Endodermal cell (in vitro differentiated cells): Measurements from ENCODE around the gene CFAP65. TPM values are rescaled to one million over a fixed set of nuclear protein-coding genes. Genes with fewer than 3 reads are reported as not detected.

ENCODE experiments used
- DNase-seq: peaks from one replicate; pipeline ENCODE4 v3.0.0-alpha.2; 2017
- H3K27ac ChIP-seq: 2 replicates; pipeline ENCODE4 v1.5.1; 2013; ENCODE audit warnings: mild to moderate bottlenecking, low read depth, low read length, moderate library complexity
- H3K27me3 ChIP-seq: 2 replicates; pipeline ENCODE4 v1.6.1; 2013; ENCODE audit warnings: mild to moderate bottlenecking, low read length, moderate library complexity; ENCODE audit not compliant: insufficient read depth, control insufficient read depth, poor library complexity, severe bottlenecking
- H3K36me3 ChIP-seq: 2 replicates; pipeline ENCODE4 v1.7.0; 2013; ENCODE audit warnings: mild to moderate bottlenecking, low read length, moderate library complexity; ENCODE audit not compliant: control insufficient read depth, insufficient read depth
- H3K4me1 ChIP-seq: one replicate; pipeline ENCODE4 v1.7.0; 2013; ENCODE audit warnings: low read length; ENCODE audit not compliant: control insufficient read depth, insufficient read depth
- H3K4me3 ChIP-seq: 2 replicates; pipeline ENCODE4 v1.5.1; 2013; ENCODE audit warnings: mild to moderate bottlenecking, low read length, moderate library complexity
- H3K9ac ChIP-seq: 2 replicates; pipeline ENCODE4 v1.6.1; 2013; ENCODE audit warnings: mild to moderate bottlenecking, low read length, moderate library complexity; ENCODE audit not compliant: poor library complexity, severe bottlenecking; ENCODE audit errors: extremely low read depth
- H3K9me3 ChIP-seq: 2 replicates; pipeline ENCODE4 v1.6.1; 2013; ENCODE audit warnings: mild to moderate bottlenecking, low read length, moderate library complexity; ENCODE audit not compliant: control insufficient read depth
- H3K27ac Mint-ChIP-seq: 2 replicates; pipeline ENCODE4 v1.8.0; 2020; ENCODE audit warnings: mixed read lengths
- H3K27me3 Mint-ChIP-seq: 2 replicates; pipeline ENCODE4 v1.8.0; 2021; ENCODE audit warnings: mild to moderate bottlenecking, mixed read lengths; ENCODE audit not compliant: insufficient read depth
- H3K36me3 Mint-ChIP-seq: 2 replicates; pipeline ENCODE4 v1.8.0; 2020; ENCODE audit warnings: low read depth, mixed read lengths
- H3K4me1 Mint-ChIP-seq: 2 replicates; pipeline ENCODE4 v1.8.0; 2020; ENCODE audit warnings: mixed read lengths
- H3K4me3 Mint-ChIP-seq: 2 replicates; pipeline ENCODE4 v1.8.0; 2020; ENCODE audit warnings: mild to moderate bottlenecking, moderate library complexity, mixed read lengths
- H3K9me3 Mint-ChIP-seq: 2 replicates; pipeline ENCODE4 v1.8.0; 2020; ENCODE audit warnings: mild to moderate bottlenecking, mixed read lengths
- WGBS, 2 experiments: methylation state at CpG; one replicate each; pipeline versions ENCODE4 v1.1.5 to v1.1.7; 2013; ENCODE audit warnings: missing lambda C conversion rate in 2 of 2, mixed read lengths in 1 of 2; ENCODE audit not compliant: insufficient coverage in 1 of 2, insufficient read length in 1 of 2; 5-methylcytosine and 5-hydroxymethylcytosine counted together
- total RNA-seq, 2 donors: library from RNA; stranded (reverse); fragmentation: NEBNext Ultra II Directional in 1 of 2; extraction: Animal tissue kit (Norgen Biotek cat#: 25700) in 1 of 2; gene quantifications; 2 replicates in 1 of 2; 3 replicates in 1 of 2; pipeline ENCODE4 v1.2.1, GENCODE V29; 2021
- TF ChIP-seq, protein P1 (sequence below): fragments of 200-600 bp; sonication (generic); conservative IDR thresholded peaks from 2 replicates; pipeline ENCODE4 v1.5.0; 2021; ENCODE audit warnings: antibody characterized with exemption, mild to moderate bottlenecking

The CFAP65 gene
- total RNA-seq, 2 donors from 2014 or later, result 0.84 to 1.5 TPM

GRCh38 chr2:219022041-219022440 is 19.3 kb downstream of the CFAP65 start:
- TF ChIP-seq, protein P1, sequence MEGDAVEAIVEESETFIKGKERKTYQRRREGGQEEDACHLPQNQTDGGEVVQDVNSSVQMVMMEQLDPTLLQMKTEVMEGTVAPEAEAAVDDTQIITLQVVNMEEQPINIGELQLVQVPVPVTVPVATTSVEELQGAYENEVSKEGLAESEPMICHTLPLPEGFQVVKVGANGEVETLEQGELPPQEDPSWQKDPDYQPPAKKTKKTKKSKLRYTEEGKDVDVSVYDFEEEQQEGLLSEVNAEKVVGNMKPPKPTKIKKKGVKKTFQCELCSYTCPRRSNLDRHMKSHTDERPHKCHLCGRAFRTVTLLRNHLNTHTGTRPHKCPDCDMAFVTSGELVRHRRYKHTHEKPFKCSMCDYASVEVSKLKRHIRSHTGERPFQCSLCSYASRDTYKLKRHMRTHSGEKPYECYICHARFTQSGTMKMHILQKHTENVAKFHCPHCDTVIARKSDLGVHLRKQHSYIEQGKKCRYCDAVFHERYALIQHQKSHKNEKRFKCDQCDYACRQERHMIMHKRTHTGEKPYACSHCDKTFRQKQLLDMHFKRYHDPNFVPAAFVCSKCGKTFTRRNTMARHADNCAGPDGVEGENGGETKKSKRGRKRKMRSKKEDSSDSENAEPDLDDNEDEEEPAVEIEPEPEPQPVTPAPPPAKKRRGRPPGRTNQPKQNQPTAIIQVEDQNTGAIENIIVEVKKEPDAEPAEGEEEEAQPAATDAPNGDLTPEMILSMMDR, result no peak
- Histone ChIP-seq H3K9ac (no peak overlapping the region), H3K4me1 (no peaks in the 10 kb centered on the region), H3K4me3 (no peak overlapping the region), H3K36me3 (no peaks in the 10 kb centered on the region), H3K9me3 (no peaks in the 10 kb centered on the region), H3K27me3 (peaks cover 14% of the 10 kb centered on the region), H3K27ac (no peak overlapping the region)
- Mint-ChIP-seq H3K27me3 (peaks cover 20% of the 10 kb centered on the region), H3K27ac (no peak overlapping the region), H3K36me3 (no peaks in the 10 kb centered on the region), H3K9me3 (no peaks in the 10 kb centered on the region), H3K4me1 (no peaks in the 10 kb centered on the region), H3K4me3 (no peak overlapping the region)
- DNase-seq, result no peak
- WGBS, 2 experiments, result 91 to 98% methylated on average over 7 to 12 of the region's 12 CpGs

DNA sequence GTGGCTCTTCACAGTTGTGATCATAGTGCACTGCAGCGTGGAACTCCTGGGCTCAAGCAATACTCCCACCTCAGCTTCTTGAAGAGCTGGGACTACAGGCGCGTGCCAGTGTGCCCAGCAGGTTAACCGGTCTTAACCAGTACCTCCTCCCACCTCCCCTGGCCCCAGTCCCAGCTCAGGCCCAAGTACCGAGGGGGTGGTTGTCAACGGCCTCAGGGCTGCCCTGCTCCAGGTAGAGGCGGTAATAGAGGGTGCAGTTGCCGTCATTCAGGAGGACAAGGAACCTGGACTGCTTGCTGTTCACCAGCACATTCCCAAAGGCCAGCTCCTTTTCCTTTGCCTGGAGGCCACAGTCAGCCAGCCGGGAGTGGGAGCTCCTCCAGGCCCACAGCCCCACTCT is 19.7 kb downstream of the CFAP65 start:
- H3K4me1 ChIP-seq, result no peaks in the 10 kb centered on the region
- no peaks in the 10 kb centered on the region for H3K36me3 ChIP-seq
- H3K9me3 Mint-ChIP-seq, result no peaks in the 10 kb centered on the region
- H3K9ac ChIP-seq, result no peak overlapping the region
- TF ChIP-seq, protein P1, result no peak
- no peak overlapping the region for H3K4me3 ChIP-seq
- H3K4me1 Mint-ChIP-seq, result no peaks in the 10 kb centered on the region
- H3K9me3 ChIP-seq, result no peaks in the 10 kb centered on the region
- H3K4me3 Mint-ChIP-seq, result no peak overlapping the region
- H3K27ac Mint-ChIP-seq, result no peak overlapping the region
- H3K27ac ChIP-seq, result no peak overlapping the region
- WGBS, 2 experiments, result 83 to 94% methylated on average over 3 to 9 of the region's 9 CpGs
- no peak for DNase-seq
- H3K27me3 Mint-ChIP-seq, result peaks cover 22% of the 10 kb centered on the region
- peaks cover 14% of the 10 kb centered on the region for H3K27me3 ChIP-seq
- H3K36me3 Mint-ChIP-seq, result no peaks in the 10 kb centered on the region

DNA sequence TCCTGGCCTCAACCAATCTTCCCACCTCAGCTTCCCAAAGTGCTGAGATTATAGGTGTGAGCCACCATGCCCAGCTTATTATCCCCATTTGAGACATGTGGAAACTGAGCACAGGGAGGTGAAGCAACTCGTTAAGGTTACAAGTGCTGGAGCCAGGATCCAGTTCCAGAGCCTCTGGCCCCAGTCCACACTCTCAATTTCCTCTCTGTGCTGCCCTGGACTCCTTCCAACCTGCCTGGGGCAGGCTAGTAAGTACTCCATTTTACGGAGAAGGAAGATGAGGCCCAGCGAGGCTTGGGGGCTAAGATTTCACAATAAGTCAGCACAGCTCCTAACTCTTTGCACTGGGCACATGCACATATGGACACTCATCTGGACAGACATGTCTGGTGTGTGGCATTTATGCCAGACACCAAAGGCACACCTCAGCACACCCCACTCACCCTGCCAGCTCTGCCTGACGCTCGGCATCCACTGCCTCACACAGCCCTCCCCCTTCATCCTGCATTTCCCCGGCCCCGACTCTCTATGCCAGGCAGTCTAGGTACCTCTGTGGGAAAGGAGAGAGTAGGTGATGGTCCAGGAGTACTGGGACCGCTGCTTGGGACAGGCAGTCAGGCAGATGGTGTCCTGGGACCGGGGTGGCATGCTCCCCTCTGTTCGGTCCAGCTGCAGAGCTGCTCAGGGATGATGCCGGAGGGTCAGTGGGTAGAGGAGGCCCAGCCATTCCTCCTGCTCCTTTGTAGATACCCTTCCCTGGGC is 20.5 kb downstream of the CFAP65 start:
- WGBS, 2 experiments, result 84 to 88% methylated on average over 4 to 11 of the region's 11 CpGs
- H3K4me1 Mint-ChIP-seq, result no peaks in the 10 kb centered on the region
- no peaks in the 10 kb centered on the region for H3K9me3 ChIP-seq
- H3K4me3 ChIP-seq, result no peak overlapping the region
- no peaks in the 10 kb centered on the region for H3K36me3 Mint-ChIP-seq
- H3K27ac ChIP-seq, result no peak overlapping the region
- H3K9me3 Mint-ChIP-seq, result no peaks in the 10 kb centered on the region
- H3K4me3 Mint-ChIP-seq, result no peak overlapping the region
- peaks cover 25% of the 10 kb centered on the region for H3K27me3 Mint-ChIP-seq
- no peaks in the 10 kb centered on the region for H3K36me3 ChIP-seq
- no peak overlapping the region for H3K27ac Mint-ChIP-seq
- H3K27me3 ChIP-seq, result peaks cover 14% of the 10 kb centered on the region
- TF ChIP-seq, protein P1, result no peak
- H3K4me1 ChIP-seq, result no peaks in the 10 kb centered on the region
- H3K9ac ChIP-seq, result no peak overlapping the region
- DNase-seq, result no peak
